RWPE2 (cell line): Measurements from ENCODE around the gene RHBDD2.
"Not testable (repeated sequence)": the region's sequence is repeated elsewhere in the genome, so short reads cannot be mapped to it uniquely, and the experiment has no call there.

Experiments used
- ATAC-seq: fragments of 200-7000 bp; cut with Tn5 transposase; 3 replicates; pipeline ENCODE4 v1.9.1; 2021; ENCODE audit warnings: low read depth
- DNase-seq: peaks from one replicate; pipeline ENCODE4 v3.0.0-alpha.2; 2020; ENCODE audit warnings: low spot score
- H3K27ac ChIP-seq: fragments of 450-650 bp; 2 replicates; pipeline ENCODE4 v1.5.1; 2017; ENCODE audit warnings: mild to moderate bottlenecking; ENCODE audit not compliant: poor library complexity, severe bottlenecking
- H3K27me3 ChIP-seq: fragments of 250-450 bp; sonication (Bioruptor Pico); 2 replicates; pipeline ENCODE4 v1.5.1; 2021; ENCODE audit warnings: mild to moderate bottlenecking, moderate library complexity; ENCODE audit not compliant: insufficient read depth, poor library complexity, severe bottlenecking
- H3K36me3 ChIP-seq: fragments of 250-450 bp; sonication (Bioruptor Pico); 2 replicates; pipeline ENCODE4 v1.5.1; 2020; ENCODE audit warnings: low read depth, mild to moderate bottlenecking, moderate library complexity
- H3K4me1 ChIP-seq: fragments of 250-450 bp; sonication (Bioruptor Pico); 2 replicates; pipeline ENCODE4 v1.5.1; 2021; ENCODE audit warnings: mild to moderate bottlenecking, moderate library complexity; ENCODE audit not compliant: insufficient read depth, poor library complexity, severe bottlenecking
- H3K4me3 ChIP-seq: fragments of 250-450 bp; sonication (Bioruptor Pico); 2 replicates; pipeline ENCODE4 v1.5.1; 2021; ENCODE audit warnings: mild to moderate bottlenecking, moderate library complexity; ENCODE audit not compliant: severe bottlenecking
- H3K9me3 ChIP-seq: fragments of 250-450 bp; sonication (Bioruptor Pico); 2 replicates; pipeline ENCODE4 v1.5.1; 2021; ENCODE audit warnings: mild to moderate bottlenecking, moderate library complexity; ENCODE audit not compliant: severe bottlenecking
- TF ChIP-seq, protein P1 (sequence below): fragments of 450-650 bp; IDR thresholded peaks from one replicate; pipeline ENCODE4 v1.5.1; 2017; ENCODE audit warnings: mild to moderate bottlenecking, moderate library complexity; ENCODE audit not compliant: poor library complexity, severe bottlenecking

Gene RHBDD2

DNA sequence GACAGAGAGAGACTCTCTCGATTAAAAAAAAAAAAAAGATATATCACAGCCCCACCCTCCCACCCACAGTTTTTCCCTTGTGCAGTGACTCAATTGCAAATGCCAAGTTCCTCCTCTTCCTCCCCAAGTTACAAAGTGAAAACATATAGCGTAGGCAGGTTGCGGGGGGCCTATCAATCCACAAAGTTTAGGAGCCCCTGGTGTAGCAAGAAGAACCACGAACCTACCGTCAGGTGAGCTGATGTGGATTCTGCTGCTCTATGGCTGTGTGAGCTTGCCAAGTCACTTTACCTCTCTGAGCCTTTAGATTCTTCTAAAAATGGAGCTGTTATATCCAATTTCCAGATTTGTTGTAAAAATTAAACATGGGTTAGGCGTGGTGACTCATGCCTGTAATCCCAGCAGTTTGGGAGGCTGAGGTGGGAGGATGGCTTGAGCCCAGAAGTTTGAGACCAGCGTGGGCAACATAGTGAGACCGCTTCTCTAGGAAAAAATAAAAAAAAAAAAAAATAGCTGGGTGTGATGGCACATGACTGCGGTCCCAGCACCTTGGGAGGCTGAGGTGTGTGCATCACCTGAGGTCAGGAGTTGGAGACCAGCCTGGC, 8.2 kb upstream of the RHBDD2 start:
- Histone ChIP-seq H3K36me3 (no peaks in the 10 kb centered on the region), H3K27me3 (no peaks in the 10 kb centered on the region), H3K9me3 (no peaks in the 10 kb centered on the region), H3K4me3 (no peak overlapping the region), H3K4me1 (no peaks in the 10 kb centered on the region), H3K27ac (no peak overlapping the region)
- TF ChIP-seq, protein P1, sequence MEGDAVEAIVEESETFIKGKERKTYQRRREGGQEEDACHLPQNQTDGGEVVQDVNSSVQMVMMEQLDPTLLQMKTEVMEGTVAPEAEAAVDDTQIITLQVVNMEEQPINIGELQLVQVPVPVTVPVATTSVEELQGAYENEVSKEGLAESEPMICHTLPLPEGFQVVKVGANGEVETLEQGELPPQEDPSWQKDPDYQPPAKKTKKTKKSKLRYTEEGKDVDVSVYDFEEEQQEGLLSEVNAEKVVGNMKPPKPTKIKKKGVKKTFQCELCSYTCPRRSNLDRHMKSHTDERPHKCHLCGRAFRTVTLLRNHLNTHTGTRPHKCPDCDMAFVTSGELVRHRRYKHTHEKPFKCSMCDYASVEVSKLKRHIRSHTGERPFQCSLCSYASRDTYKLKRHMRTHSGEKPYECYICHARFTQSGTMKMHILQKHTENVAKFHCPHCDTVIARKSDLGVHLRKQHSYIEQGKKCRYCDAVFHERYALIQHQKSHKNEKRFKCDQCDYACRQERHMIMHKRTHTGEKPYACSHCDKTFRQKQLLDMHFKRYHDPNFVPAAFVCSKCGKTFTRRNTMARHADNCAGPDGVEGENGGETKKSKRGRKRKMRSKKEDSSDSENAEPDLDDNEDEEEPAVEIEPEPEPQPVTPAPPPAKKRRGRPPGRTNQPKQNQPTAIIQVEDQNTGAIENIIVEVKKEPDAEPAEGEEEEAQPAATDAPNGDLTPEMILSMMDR: no peak
- DNase-seq (no peak), ATAC-seq (no peak)

DNA sequence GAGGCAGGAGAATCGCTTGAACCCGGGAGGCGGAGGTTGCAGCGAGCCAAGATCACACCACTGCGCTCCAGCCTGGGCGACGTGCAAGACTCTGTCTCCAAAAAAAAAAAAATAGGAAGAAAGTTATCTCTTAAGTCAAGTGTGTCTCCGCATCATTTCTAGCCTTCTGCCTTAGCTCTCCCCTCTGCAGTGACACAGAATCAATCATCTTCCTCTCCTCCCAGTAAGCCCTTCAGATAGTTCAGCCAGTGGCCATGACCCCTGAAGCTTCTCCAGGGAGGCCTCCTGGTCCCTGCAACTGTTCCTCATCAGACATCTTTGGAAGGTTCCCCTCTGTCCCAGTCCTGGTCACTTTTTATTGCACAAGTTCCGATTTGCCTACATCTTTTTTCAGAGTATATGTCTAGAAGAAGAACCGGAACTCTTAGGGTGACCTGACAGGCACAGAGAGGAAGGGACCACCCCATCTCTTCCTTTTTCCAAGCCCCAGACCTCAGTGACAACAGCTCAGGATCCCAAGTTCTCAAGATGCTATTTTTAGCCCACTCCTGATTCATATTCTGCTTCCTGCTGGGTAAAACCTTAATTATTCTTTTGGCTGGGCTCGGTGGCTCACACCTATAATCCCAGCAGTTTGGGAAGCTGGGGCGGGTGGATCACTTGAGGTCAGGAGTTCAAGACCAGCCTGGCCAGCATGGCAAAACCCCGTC, 6.6 kb upstream of the RHBDD2 start:
- H3K36me3 ChIP-seq: no peaks in the 10 kb centered on the region
- no peaks in the 10 kb centered on the region for H3K9me3 ChIP-seq
- H3K27ac ChIP-seq: no peak overlapping the region
- peaks cover 4% of the 10 kb centered on the region for H3K4me1 ChIP-seq
- ATAC-seq (no peak), DNase-seq (no peak)
- no peaks in the 10 kb centered on the region for H3K27me3 ChIP-seq
- TF ChIP-seq, protein P1: no peak
- H3K4me3 ChIP-seq: no peak overlapping the region

DNA sequence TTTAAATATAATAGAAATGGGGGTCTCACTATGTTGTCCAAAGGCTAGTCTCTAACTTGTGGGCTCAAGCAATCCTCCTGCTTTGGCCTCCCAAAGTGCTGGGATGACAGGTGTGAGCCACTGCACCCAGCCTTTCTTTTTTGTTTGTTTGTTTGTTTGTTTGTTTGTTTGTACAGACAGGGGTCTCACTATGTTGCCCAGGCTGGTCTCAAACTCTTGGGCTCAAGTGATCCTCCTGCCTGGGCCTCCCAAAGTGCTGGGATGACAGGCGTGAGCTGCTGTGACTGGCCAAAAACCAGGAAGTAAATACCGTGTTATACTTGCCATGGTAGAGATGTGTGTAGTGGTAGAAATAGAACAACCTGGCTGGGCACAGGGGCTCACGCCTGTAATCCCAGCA, 4.7 kb upstream of the RHBDD2 start:
- H3K4me3 ChIP-seq, DNase-seq, ATAC-seq, H3K4me1 ChIP-seq, H3K36me3 ChIP-seq, H3K9me3 ChIP-seq, H3K27me3 ChIP-seq, H3K27ac ChIP-seq: not testable (repeated sequence)

DNA sequence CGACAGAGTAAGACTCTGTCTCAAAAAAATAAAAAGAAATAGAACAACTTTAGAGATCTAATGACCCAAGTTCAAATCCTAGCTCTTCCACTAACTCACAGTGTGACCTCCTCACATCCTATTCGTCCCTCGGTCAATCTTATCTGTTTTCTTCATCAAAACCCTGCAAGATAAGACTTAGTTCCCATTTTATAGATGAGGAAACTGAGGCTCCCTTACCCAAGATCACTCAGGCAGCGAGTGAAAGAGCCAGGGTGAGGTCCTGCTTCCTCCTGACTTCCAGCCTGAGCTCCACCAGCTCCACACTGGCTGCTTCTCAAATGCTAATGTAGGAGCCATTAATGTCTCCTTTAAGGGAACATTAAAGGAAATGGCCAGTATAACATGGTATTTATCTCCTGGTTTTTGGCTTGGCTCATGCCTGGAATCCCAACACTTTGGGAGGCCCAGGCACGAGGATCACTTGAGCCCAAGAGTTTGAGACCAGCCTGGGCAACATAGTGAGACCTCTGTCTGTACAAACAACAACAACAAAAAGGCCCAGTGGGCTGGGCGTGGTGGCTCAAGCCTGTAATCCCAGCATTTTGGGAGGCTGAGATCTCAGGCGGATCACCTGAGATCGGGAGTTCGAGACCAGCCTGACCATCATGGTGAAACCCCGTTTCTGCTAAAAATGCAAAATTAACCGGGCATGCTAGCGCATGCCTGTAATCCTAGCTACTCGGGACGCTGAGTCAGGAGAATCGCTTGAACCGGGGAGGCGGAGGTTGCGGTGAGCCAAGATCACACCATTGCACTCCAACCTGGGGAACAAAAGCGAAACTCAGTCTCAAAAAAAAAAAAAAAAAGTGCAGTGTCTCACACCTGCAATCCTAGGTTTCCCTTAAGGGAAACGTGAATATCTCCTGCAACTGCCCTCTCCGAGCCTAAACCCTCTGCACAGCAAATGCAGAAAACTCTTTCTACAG, 3.4 kb upstream of the RHBDD2 start:
- H3K27me3 ChIP-seq: no peaks in the 10 kb centered on the region
- ATAC-seq: peak; percentile 16; the same call in 1 of the 3 replicates
- H3K27ac ChIP-seq: peak overlapping the region; percentile 12

More for the DNA sequence above, 3.4 kb upstream of the RHBDD2 start:
- no peak overlapping the region for H3K4me3 ChIP-seq
- H3K36me3 ChIP-seq: no peaks in the 10 kb centered on the region; the same call in 1 of the 2 replicates
- TF ChIP-seq, protein P1: no peak
- H3K9me3 ChIP-seq: no peaks in the 10 kb centered on the region
- no peak for DNase-seq
- peaks cover 4% of the 10 kb centered on the region for H3K4me1 ChIP-seq
